Suprapubic skin (tissue), 4 donors: ENCODE results near the gene TCERG1L.

Source experiments
- CTCF ChIP-seq, 2 donors: fragments of 200-600 bp in 1 of 2; fragments of 450-650 bp in 1 of 2; sonication (generic) in 1 of 2; IDR thresholded peaks; one replicate each; pipeline ENCODE4 v1.5.1; 2016 to 2019; ENCODE audit warnings: antibody characterized with exemption in 2 of 2, mild to moderate bottlenecking in 1 of 2, moderate library complexity in 1 of 2
- EP300 ChIP-seq: sonication (generic); formaldehyde crosslinking; IDR thresholded peaks from one replicate; pipeline ENCODE4 v1.6.1; 2017; ENCODE audit warnings: antibody characterized with exemption
- POLR2A ChIP-seq, 2 donors: fragments of 450-650 bp; IDR thresholded peaks; one replicate each; pipeline ENCODE4 v1.6.1; 2017; ENCODE audit warnings: antibody characterized with exemption in 2 of 2, mild to moderate bottlenecking in 2 of 2, moderate library complexity in 2 of 2
- POLR2AphosphoS5 ChIP-seq, 3 donors: sonication (generic); formaldehyde crosslinking; IDR thresholded peaks; one replicate each; pipeline ENCODE4 v1.6.1; 2017; ENCODE audit warnings: antibody characterized with exemption in 3 of 3

GRCh38 chr10:131358741-131359442 is 47.4 kb upstream of the TCERG1L start:
- TF ChIP-seq POLR2AphosphoS5 (IDR thresholded peaks at IDR 0.05) (no peak), EP300 (no peak), CTCF (IDR thresholded peaks at IDR 0.05) (no peak), POLR2A (IDR thresholded peaks at IDR 0.05) (no peak)
